ENCODE data around the gene FUBP1. TPM values are rescaled to one million over a fixed set of nuclear protein-coding genes. Genes with fewer than 3 reads are reported as not detected.

FUBP1 gene
- total and polyA plus RNA-seq, 2 of the 8 experiments (the other 6 are each of a cell fraction or from before 2014, with no cell fraction given): 184 to 201 TPM

GRCh38 chr1:77938651-77939050 lies 40.2 kb downstream of the FUBP1 start (continued):
- TF ChIP-seq NRF1 (IDR thresholded peaks at IDR 0.05; ENCODE audit: low read depth, low read length): no peak
- TF ChIP-seq JUN (IDR thresholded peaks at IDR 0.05; ENCODE audit: low read depth, low read length): no peak
- TF ChIP-seq EZH2 (IDR thresholded peaks at IDR 0.05; ENCODE audit: low read depth, low read length, severe bottlenecking): no peak
- TF ChIP-seq CBX8 (IDR thresholded peaks at IDR 0.05; ENCODE audit: borderline replicate concordance, low read depth, low read length): no peak

Data from H1 (cell line).